Astrocyte of the spinal cord (primary cell): ENCODE measurements around the gene PICALM.

Experiments
- DNase-seq: peaks from one replicate; pipeline ENCODE4 v3.0.0; 2011; ENCODE audit warnings: low read depth, low spot score
- H3K4me3 ChIP-seq: 2 replicates; pipeline ENCODE4 v1.5.1; 2011; ENCODE audit warnings: low read depth, mild to moderate bottlenecking, low read length, moderate library complexity
- CTCF ChIP-seq: IDR thresholded peaks from 2 replicates; pipeline ENCODE4 v1.5.1; 2012; ENCODE audit warnings: low read depth, mild to moderate bottlenecking, low read length, inconsistent platforms
- in situ Hi-C: cut with HindIII; loops from 2 replicates; pipeline ENCODE4 v1.10.0; 2017; ENCODE audit warnings: low sequenced_read_pairs

PICALM gene

GRCh38 chr11:86056351-86056854 is 12.5 kb downstream of the PICALM start:
- in situ Hi-C loops: no loop called here
- no peak for TF ChIP-seq CTCF
- no peak overlapping the region for H3K4me3 ChIP-seq
- no peak for DNase-seq

DNA sequence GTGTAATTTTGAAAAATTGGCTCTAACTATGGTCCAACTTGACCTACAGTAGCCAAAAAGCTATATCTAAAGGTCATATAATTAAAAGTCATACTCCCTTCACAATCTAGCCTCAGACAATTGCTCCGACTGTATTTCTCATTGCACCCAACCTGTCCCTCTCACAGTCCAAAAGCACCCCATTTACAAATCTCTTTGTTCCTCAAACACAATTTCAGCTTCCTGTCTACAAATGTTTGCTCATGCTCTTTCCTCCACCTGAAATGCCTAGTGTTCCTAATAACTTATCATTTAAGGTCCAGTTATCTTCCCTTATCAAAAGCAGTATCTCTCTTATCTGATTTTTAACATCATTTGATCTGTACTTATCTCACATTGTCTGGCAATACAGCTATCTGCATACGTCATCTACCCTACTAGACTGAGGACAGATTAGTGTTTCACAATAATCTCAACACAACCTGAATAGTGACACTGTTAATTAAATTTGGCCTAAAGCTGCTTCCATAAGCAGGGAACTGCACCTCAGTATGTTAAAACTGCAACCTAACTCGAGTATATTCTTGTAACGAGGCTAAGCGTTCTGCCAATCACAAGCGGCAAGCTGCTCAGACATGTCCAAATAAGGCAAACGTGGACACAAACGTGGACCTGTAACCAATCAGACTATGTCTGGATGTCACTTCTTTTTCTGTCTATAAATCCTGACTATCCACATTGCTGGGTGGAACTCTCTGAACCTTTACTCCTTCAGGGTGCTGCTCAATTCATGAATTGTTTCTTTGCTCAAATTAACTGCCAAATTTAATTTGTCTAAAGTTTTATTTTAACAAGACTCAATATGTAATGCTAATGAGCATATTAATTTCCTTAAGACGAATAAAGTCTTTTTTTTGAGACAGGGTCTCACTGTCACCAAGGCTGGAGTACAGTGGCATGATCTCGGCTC is 15.9 kb downstream of the PICALM start:
- in situ Hi-C loops: no loop called here
- DNase-seq: no peak
- TF ChIP-seq CTCF: no peak
- no peak overlapping the region for H3K4me3 ChIP-seq

GRCh38 chr11:86050196-86050709 is 18.6 kb downstream of the PICALM start:
- no peak for TF ChIP-seq CTCF
- no peak overlapping the region for H3K4me3 ChIP-seq
- in situ Hi-C loops: no loop called here
- no peak for DNase-seq

DNA sequence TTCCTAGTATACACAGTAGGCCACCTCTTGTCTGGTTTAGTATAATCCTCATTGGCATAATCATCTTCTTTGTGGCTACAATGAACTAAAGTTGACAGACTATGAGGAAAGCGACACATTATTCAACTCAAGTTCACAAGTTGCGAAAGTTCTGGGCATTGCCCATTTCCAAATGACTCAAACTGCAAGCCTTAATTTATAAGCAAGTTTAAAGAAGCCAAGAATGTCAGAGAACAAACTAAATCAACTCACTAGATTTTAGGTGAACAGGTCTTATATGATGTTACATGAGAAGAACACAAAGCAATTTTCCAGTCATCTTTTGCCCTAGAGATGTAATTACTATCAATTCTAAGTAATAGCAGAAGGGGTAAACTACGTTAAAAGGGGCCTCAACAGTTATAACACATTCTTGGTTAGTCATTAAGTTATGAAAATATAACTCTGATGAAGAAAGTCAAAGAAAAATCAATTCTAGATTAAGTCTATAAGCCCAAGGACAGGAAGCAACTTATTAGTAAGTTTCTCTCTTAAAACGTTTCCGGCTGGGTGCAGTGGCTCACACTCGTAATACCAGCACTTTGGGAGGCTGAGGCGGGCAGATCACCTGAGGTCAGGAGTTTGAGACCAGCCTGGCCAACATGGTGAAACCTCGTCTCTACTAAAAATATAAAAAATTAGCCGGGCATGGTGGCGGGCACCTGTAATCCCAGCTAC is 21.5 kb downstream of the PICALM start:
- H3K4me3 ChIP-seq: no peak overlapping the region
- DNase-seq: no peak
- in situ Hi-C loops: no loop called here
- TF ChIP-seq CTCF: no peak

GRCh38 chr11:86046116-86046515 is 22.8 kb downstream of the PICALM start:
- in situ Hi-C loops: no loop called here
- no peak for TF ChIP-seq CTCF
- DNase-seq: no peak
- no peak overlapping the region for H3K4me3 ChIP-seq

- DNase-seq: no peak
- no peak for TF ChIP-seq CTCF
- no peak overlapping the region for H3K4me3 ChIP-seq
- in situ Hi-C loops: no loop called here
These were observed 24.9 kb downstream of the PICALM start for GRCh38 chr11:86043765-86044503.
